A549 (cell line): Measurements from ENCODE around the gene SERTAD2. TPM values are rescaled to one million over a fixed set of nuclear protein-coding genes. Genes with fewer than 3 reads are reported as not detected.

Experiments
- ATAC-seq, 2 experiments: fragments of 200-7000 bp in 1 of 2; fragments of >200 bp in 1 of 2; cut with Nextera tagmentation in 1 of 2; cut with Tn5 transposase in 1 of 2; 3 replicates each; pipeline versions ENCODE4 v1.8.0 to v1.9.1; 2018 to 2020; ENCODE audit warnings: mild to moderate bottlenecking in 1 of 2, moderate library complexity in 1 of 2
- CTCF ChIA-PET: fragments of 300-600 bp; sonication (Branson Sonifier 250); formaldehyde crosslinking; extraction: SDS; loops from one replicate; lab custom pipeline; 2021; ENCODE audit warnings: antibody characterized with exemption, inconsistent platforms; lab: Yijun Ruan, JAX
- POLR2A ChIA-PET: fragments of 350-600 bp; formaldehyde crosslinking; extraction: SDS; loops from one replicate; lab custom pipeline; 2021; ENCODE audit warnings: antibody characterized with exemption, inconsistent platforms; lab: Yijun Ruan, JAX
- DNase-seq, 2 experiments: peaks; one replicate each; pipeline versions ENCODE4 v3.0.0 to v3.0.0-alpha.2; 2011 to 2016; ENCODE audit warnings: low read depth in 1 of 2, low spot score in 1 of 2
- FAIRE-seq: peaks from 2 replicates; lab custom pipeline; 2011; peaks lifted over from hg19 to GRCh38; lab: Jason Lieb, UNC
- H3K27ac ChIP-seq, 2 experiments: fragments of >200 bp; sonication (Bioruptor Twin); formaldehyde crosslinking; 3 replicates each; pipeline ENCODE4 v1.5.1; 2016 to 2017
- H3K4me1 ChIP-seq: fragments of >200 bp; sonication (Bioruptor Twin); formaldehyde crosslinking; 3 replicates; pipeline ENCODE4 v1.6.1; 2016
- H3K4me2 ChIP-seq: fragments of >200 bp; sonication (Bioruptor Twin); formaldehyde crosslinking; 3 replicates; pipeline ENCODE4 v1.6.1; 2016
- H3K4me3 ChIP-seq: fragments of >200 bp; sonication (Bioruptor Twin); formaldehyde crosslinking; 3 replicates; pipeline ENCODE4 v1.5.1; 2016
- H3K9me3 ChIP-seq: fragments of >200 bp; sonication (Bioruptor Twin); formaldehyde crosslinking; 3 replicates; pipeline ENCODE4 v1.6.1; 2016
- BCL3 ChIP-seq: fragments of >200 bp; sonication (Bioruptor Twin); formaldehyde crosslinking; IDR thresholded peaks from 3 replicates; pipeline ENCODE4 v1.6.1; 2016
- CBX8 ChIP-seq: fragments of 200-600 bp; sonication (generic); IDR thresholded peaks from 2 replicates; pipeline ENCODE4 v1.6.1; 2016
- CEBPB ChIP-seq, 2 experiments: fragments of >200 bp in 1 of 2; sonication (Bioruptor Twin) in 1 of 2; formaldehyde crosslinking in 1 of 2; IDR thresholded peaks; 2 replicates each; pipeline ENCODE4 v1.6.1; 2012 to 2016
- CHD2 ChIP-seq: fragments of 150-350 bp; IDR thresholded peaks from 2 replicates; pipeline ENCODE4 v1.6.1; 2014; ENCODE audit warnings: low read length; ENCODE audit not compliant: partially characterized antibody
- CTCF ChIP-seq: fragments of >200 bp; sonication (Bioruptor Twin); formaldehyde crosslinking; IDR thresholded peaks from 3 replicates; pipeline ENCODE4 v1.5.1; 2016
- E2F6 ChIP-seq: IDR thresholded peaks from 2 replicates; pipeline ENCODE4 v1.6.1; 2012; ENCODE audit warnings: low read depth, borderline replicate concordance
- EHMT2 ChIP-seq: fragments of 200-600 bp; sonication (generic); IDR thresholded peaks from 2 replicates; pipeline ENCODE4 v1.6.1; 2016; ENCODE audit warnings: antibody characterized with exemption, low read depth, mild to moderate bottlenecking, moderate library complexity
- FOSL2 ChIP-seq, 2 experiments: fragments of 450-650 bp in 1 of 2; fragments of >200 bp in 1 of 2; sonication (Bioruptor Twin) in 1 of 2; formaldehyde crosslinking; IDR thresholded peaks; 2 replicates each; pipeline versions ENCODE4 v1.5.0 to v1.6.1; 2016 to 2020; ENCODE audit warnings: mild to moderate bottlenecking in 1 of 2, moderate library complexity in 1 of 2
- HDAC2 ChIP-seq: fragments of 200-600 bp; sonication (generic); IDR thresholded peaks from 2 replicates; pipeline ENCODE4 v1.6.1; 2016
- KDM5A ChIP-seq: fragments of 200-600 bp; sonication (generic); IDR thresholded peaks from 2 replicates; pipeline ENCODE4 v1.6.1; 2016; ENCODE audit warnings: antibody characterized with exemption, mild to moderate bottlenecking
- NFE2L2 ChIP-seq: fragments of 150-350 bp; conservative IDR thresholded peaks from 2 replicates; pipeline ENCODE4 v1.6.1; 2014; ENCODE audit warnings: low read length
- NPAS2 ChIP-seq: fragments of 250-450 bp; sonication (Bioruptor Pico); IDR thresholded peaks from 2 replicates; pipeline ENCODE4 v1.8.0; 2022; ENCODE audit warnings: mild to moderate bottlenecking, moderate library complexity, borderline replicate concordance
- NR3C1 ChIP-seq: fragments of >200 bp; sonication (Bioruptor Twin); formaldehyde crosslinking; IDR thresholded peaks from 3 replicates; pipeline ENCODE4 v1.6.1; 2017
- RARB ChIP-seq: fragments of 250-450 bp; sonication (Bioruptor Pico); IDR thresholded peaks from 2 replicates; pipeline ENCODE4 v1.8.0; 2021; ENCODE audit warnings: mild to moderate bottlenecking, moderate library complexity
- RFX5 ChIP-seq: fragments of 450-650 bp; IDR thresholded peaks from 2 replicates; pipeline ENCODE4 v1.7.1; 2014; ENCODE audit warnings: antibody characterized with exemption, mild to moderate bottlenecking, moderate library complexity
- RNF2 ChIP-seq: fragments of 200-600 bp; sonication (generic); IDR thresholded peaks from 2 replicates; pipeline ENCODE4 v1.6.1; 2016; ENCODE audit warnings: low read depth, mild to moderate bottlenecking, antibody characterized with exemption, moderate library complexity, borderline replicate concordance
- TFCP2L1 ChIP-seq: fragments of 250-450 bp; sonication (Bioruptor Pico); IDR thresholded peaks from 2 replicates; pipeline ENCODE4 v1.5.0; 2021; ENCODE audit warnings: mild to moderate bottlenecking
- ZC3H11A ChIP-seq: fragments of 450-650 bp; IDR thresholded peaks from 2 replicates; pipeline ENCODE4 v1.6.1; 2014; ENCODE audit warnings: antibody characterized with exemption, mild to moderate bottlenecking
- ZSCAN20 ChIP-seq: fragments of 250-450 bp; sonication (Bioruptor Pico); IDR thresholded peaks from 2 replicates; pipeline ENCODE4 v1.8.0; 2022; ENCODE audit warnings: mild to moderate bottlenecking, moderate library complexity
- WGBS: methylation state at CpG from one replicate; pipeline ENCODE4 v1.1.6; 2017; ENCODE audit errors: missing lambda C conversion rate; 5-methylcytosine and 5-hydroxymethylcytosine counted together
- polyA plus RNA-seq, 4 experiments: library from polyadenylated mRNA; depleted of rRNA in 3 of 4; stranded (reverse); fragments of >200 nt; fragmentation: RNase III in 1 of 4; extraction: RNeasy Plus Mini Kit Qiagen cat#74134 plus additional on column Dnase treatment in 1 of 4; gene quantifications; 2 replicates in 3 of 4; 3 replicates in 1 of 4; pipeline ENCODE4 v1.2.3, GENCODE V29; 2011 to 2017

SERTAD2 gene
- polyA plus RNA-seq, 2 of the 4 experiments (the other 2 are of a cell fraction): 11.8 TPM

- no peak for TF ChIP-seq CHD2
- TF ChIP-seq ZSCAN20 (CRISPR knock-in tag): no peak
- TF ChIP-seq NPAS2 (CRISPR knock-in tag): no peak
- no peak for TF ChIP-seq NFE2L2
- TF ChIP-seq CTCF: no peak
- no peak for TF ChIP-seq E2F6
- no peak for TF ChIP-seq CBX8
- no peak for TF ChIP-seq EHMT2
- TF ChIP-seq TFCP2L1: no peak
- TF ChIP-seq ZC3H11A: no peak
- TF ChIP-seq CEBPB (IDR thresholded peaks at IDR 0.05): no peak
- TF ChIP-seq KDM5A: no peak
- TF ChIP-seq, all 56 proteins: peak for 0
Measured at GRCh38 chr2:64677530-64677929, 23.8 kb upstream of the SERTAD2 start (continued).

- TF ChIP-seq FOSL2 (IDR thresholded peaks at IDR 0.05) (no peak), FOSL2 (CRISPR knock-in tag; IDR thresholded peaks at IDR 0.05) (peak; percentile 52), RNF2 (no peak)
- CTCF ChIA-PET: interaction anchor here (0.8 to 2.9 kb wide), 5 partner anchors 12 to 191 kb away, joined by 3 to 13 read pairs (median 6); no protein-coding TSS in a partner anchor
Measured at GRCh38 chr2:64675860-64676259, 22.1 kb upstream of the SERTAD2 start.

GRCh38 chr2:64672708-64673107 is 19.0 kb upstream of the SERTAD2 start:
- Histone ChIP-seq H3K4me1 (peaks cover 9% of the 10 kb centered on the region), H3K27ac (no peak overlapping the region), H3K4me2 (no peak overlapping the region), H3K9me3 (no peaks in the 10 kb centered on the region), H3K4me3 (no peak overlapping the region)
- DNase-seq: no peak
- FAIRE-seq: no peak
- no peak for ATAC-seq
- ChIA-PET POLR2A (interaction anchor here (2.0 kb wide), 1 partner anchor 19 kb away, joined by 7 read pairs; the partner anchor contains the start of gene SERTAD2), CTCF (interaction anchor here (0.9 to 3.2 kb wide), 7 partner anchors 8 to 201 kb away, joined by 3 to 11 read pairs (median 4); no protein-coding TSS in a partner anchor)
- TF ChIP-seq ZC3H11A (no peak), E2F6 (no peak), NR3C1 (no peak), HDAC2 (no peak), RARB (CRISPR knock-in tag) (no peak), RFX5 (no peak), BCL3 (no peak)
- WGBS: 80% methylated on average over 2 of the region's 2 CpGs

More at GRCh38 chr2:64675860-64676259, 22.1 kb upstream of the SERTAD2 start:
- peak; percentile 56 to 86 for ATAC-seq
- DNase-seq: peak; percentile 29 to 32
- H3K9me3 ChIP-seq: no peaks in the 10 kb centered on the region
- POLR2A ChIA-PET: interaction anchor here (1.7 kb wide), 1 partner anchor 22 kb away, joined by 8 read pairs; the partner anchor contains the start of gene SERTAD2
- H3K4me2 ChIP-seq: 0 out of 3 replicates have a peak overlapping the region, but pooled peaks have one; percentile 4
- no peak overlapping the region for H3K27ac ChIP-seq
- H3K4me1 ChIP-seq: peaks cover 14% of the 10 kb centered on the region
- FAIRE-seq: no peak
- H3K4me3 ChIP-seq: no peak overlapping the region
- 47% methylated on average over 5 of the region's 5 CpGs for WGBS
